ENCODE measurements around the gene SCRT2.

GRCh38 chr20:721876-722275 is 46.3 kb upstream of the SCRT2 start:
- TF ChIP-seq, protein P1, sequence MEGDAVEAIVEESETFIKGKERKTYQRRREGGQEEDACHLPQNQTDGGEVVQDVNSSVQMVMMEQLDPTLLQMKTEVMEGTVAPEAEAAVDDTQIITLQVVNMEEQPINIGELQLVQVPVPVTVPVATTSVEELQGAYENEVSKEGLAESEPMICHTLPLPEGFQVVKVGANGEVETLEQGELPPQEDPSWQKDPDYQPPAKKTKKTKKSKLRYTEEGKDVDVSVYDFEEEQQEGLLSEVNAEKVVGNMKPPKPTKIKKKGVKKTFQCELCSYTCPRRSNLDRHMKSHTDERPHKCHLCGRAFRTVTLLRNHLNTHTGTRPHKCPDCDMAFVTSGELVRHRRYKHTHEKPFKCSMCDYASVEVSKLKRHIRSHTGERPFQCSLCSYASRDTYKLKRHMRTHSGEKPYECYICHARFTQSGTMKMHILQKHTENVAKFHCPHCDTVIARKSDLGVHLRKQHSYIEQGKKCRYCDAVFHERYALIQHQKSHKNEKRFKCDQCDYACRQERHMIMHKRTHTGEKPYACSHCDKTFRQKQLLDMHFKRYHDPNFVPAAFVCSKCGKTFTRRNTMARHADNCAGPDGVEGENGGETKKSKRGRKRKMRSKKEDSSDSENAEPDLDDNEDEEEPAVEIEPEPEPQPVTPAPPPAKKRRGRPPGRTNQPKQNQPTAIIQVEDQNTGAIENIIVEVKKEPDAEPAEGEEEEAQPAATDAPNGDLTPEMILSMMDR (IDR thresholded peaks at IDR 0.05; ENCODE audit: low read depth, low read length, poor library complexity, severe bottlenecking) = no peak
- TF ChIP-seq EZH2phosphoT487 (IDR thresholded peaks at IDR 0.05; ENCODE audit: borderline replicate concordance, low read length) = no peak
